ENCODE results near the gene PRKAB2.
A peak's percentile ranks its signal among the peaks of the same experiment; 100 is the strongest.

GRCh38 chr1:147168626-147169058 is 3.6 kb downstream of the PRKAB2 start:
- TF ChIP-seq ZNF569 (CRISPR knock-in tag; IDR thresholded peaks at IDR 0.05; ENCODE audit: borderline replicate concordance) = no peak
- TF ChIP-seq CTCF (CRISPR knock-in tag; IDR thresholded peaks at IDR 0.05) = no peak
- 0 out of 4 replicates have a peak, but pooled peaks of 1 of the 2 experiments have one; percentile 35 for TF ChIP-seq POLR2A (IDR thresholded peaks at IDR 0.05; ENCODE audit: insufficient read depth in 1 of 2, low read depth in 2 of 2, low read length in 2 of 2)
- TF ChIP-seq PCBP1 (IDR thresholded peaks at IDR 0.05; ENCODE audit: borderline replicate concordance, low read depth, low read length) = no peak
- TF ChIP-seq DR1 (CRISPR knock-in tag; IDR thresholded peaks at IDR 0.05) = no peak
- no peak for TF ChIP-seq SMARCE1 (IDR thresholded peaks at IDR 0.05; ENCODE audit: borderline replicate concordance)
- no peak for TF ChIP-seq TRIM24 (CRISPR knock-in tag; IDR thresholded peaks at IDR 0.05)
- TF ChIP-seq PRDM15 (CRISPR knock-in tag; IDR thresholded peaks at IDR 0.05) = no peak
- TF ChIP-seq SUZ12 (IDR thresholded peaks at IDR 0.05; ENCODE audit: low read depth, low read length) = no peak
- no peak for TF ChIP-seq MYNN (CRISPR knock-in tag; IDR thresholded peaks at IDR 0.05; ENCODE audit: low read depth)
- no peak for TF ChIP-seq ELF4 (CRISPR knock-in tag; IDR thresholded peaks at IDR 0.05; ENCODE audit: borderline replicate concordance)
- no peak for TF ChIP-seq YY1 (IDR thresholded peaks at IDR 0.05; ENCODE audit: insufficient read depth, insufficient replicate concordance, low read depth, low read length)
